ENCODE results near the gene IGFBPL1. TPM values are rescaled to one million over a fixed set of nuclear protein-coding genes. Genes with fewer than 3 reads are reported as not detected.
"Not testable (repeated sequence)": the region's sequence is repeated elsewhere in the genome, so short reads cannot be mapped to it uniquely, and the experiment has no call there.

IGFBPL1 gene
- total and polyA plus RNA-seq, 8 donors = 1.2 to 5.9 (median 1.6) TPM

- H3K36me3 ChIP-seq = peaks cover 0 to 11% of the 10 kb centered on the region in 2 donors
- TF ChIP-seq, protein P1, sequence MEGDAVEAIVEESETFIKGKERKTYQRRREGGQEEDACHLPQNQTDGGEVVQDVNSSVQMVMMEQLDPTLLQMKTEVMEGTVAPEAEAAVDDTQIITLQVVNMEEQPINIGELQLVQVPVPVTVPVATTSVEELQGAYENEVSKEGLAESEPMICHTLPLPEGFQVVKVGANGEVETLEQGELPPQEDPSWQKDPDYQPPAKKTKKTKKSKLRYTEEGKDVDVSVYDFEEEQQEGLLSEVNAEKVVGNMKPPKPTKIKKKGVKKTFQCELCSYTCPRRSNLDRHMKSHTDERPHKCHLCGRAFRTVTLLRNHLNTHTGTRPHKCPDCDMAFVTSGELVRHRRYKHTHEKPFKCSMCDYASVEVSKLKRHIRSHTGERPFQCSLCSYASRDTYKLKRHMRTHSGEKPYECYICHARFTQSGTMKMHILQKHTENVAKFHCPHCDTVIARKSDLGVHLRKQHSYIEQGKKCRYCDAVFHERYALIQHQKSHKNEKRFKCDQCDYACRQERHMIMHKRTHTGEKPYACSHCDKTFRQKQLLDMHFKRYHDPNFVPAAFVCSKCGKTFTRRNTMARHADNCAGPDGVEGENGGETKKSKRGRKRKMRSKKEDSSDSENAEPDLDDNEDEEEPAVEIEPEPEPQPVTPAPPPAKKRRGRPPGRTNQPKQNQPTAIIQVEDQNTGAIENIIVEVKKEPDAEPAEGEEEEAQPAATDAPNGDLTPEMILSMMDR (IDR thresholded peaks at IDR 0.05) = no peak
- no peak overlapping the region for H3K27ac ChIP-seq
- H3K27me3 ChIP-seq = peaks cover 0 to 33% of the 10 kb centered on the region in 2 donors
- H3K9me3 ChIP-seq = no peaks in the 10 kb centered on the region
- ATAC-seq = no peak
- peaks cover 0 to 4% of the 10 kb centered on the region in 2 donors for H3K4me1 ChIP-seq
- DNase-seq = no peak
- no peak overlapping the region for H3K4me3 ChIP-seq
- intact Hi-C loops (cut with DNase I) = no loop called here
Observed at GRCh38 chr9:38401994-38402393, 22.3 kb downstream of the IGFBPL1 start.

DNA sequence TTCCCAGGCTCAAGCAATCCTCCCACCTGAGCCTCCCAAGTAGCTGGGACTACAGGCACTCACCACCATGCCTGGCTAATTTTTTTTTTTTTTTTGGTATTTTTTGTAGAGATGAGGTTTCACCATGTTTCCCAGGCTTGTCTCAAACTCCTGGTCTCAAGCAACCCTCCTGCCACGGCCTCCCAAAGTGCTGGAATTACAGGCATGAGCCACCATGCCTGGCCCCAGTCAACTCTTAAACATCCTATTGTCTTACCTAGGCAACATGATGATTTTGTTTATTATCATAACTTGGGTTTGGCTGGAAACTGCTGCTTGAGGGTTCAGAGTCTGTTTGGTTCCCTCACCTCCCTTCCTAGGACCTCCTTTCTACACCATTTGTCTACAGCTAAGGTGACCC lies 25.1 kb downstream of the IGFBPL1 start:
- ATAC-seq; intact Hi-C loops (cut with DNase I); DNase-seq: not testable (repeated sequence)

GRCh38 chr9:38396371-38396671 lies 27.9 kb downstream of the IGFBPL1 start:
- no peak for ATAC-seq
- Histone ChIP-seq H3K36me3 (peaks cover 0 to 26% of the 10 kb centered on the region in 2 donors), H3K4me1 (peaks cover 0 to 16% of the 10 kb centered on the region in 2 donors), H3K27ac (no peak overlapping the region), H3K27me3 (no peaks in the 10 kb centered on the region), H3K9me3 (no peaks in the 10 kb centered on the region), H3K4me3 (no peak overlapping the region)
- DNase-seq = no peak
- intact Hi-C loops (cut with DNase I) = no loop called here
- TF ChIP-seq, protein P1 (IDR thresholded peaks at IDR 0.05) = no peak

More for the DNA sequence above, 25.1 kb downstream of the IGFBPL1 start:
- not testable (repeated sequence) for H3K27ac ChIP-seq, H3K27me3 ChIP-seq, H3K4me1 ChIP-seq, H3K9me3 ChIP-seq, H3K4me3 ChIP-seq
- H3K36me3 ChIP-seq = peaks cover 0 to 26% of the 10 kb centered on the region in 2 donors

- ATAC-seq = no peak
- Histone ChIP-seq H3K4me1 (peaks cover 0 to 16% of the 10 kb centered on the region in 2 donors), H3K4me3 (no peak overlapping the region), H3K9me3 (no peaks in the 10 kb centered on the region), H3K27ac (no peak overlapping the region), H3K36me3 (peaks cover 0 to 26% of the 10 kb centered on the region in 2 donors), H3K27me3 (no peaks in the 10 kb centered on the region)
- DNase-seq = no peak
- TF ChIP-seq, protein P1 (IDR thresholded peaks at IDR 0.05) = no peak
- intact Hi-C loops (cut with DNase I) = no loop called here
Observed at GRCh38 chr9:38395653-38396370, 28.4 kb downstream of the IGFBPL1 start.

DNA sequence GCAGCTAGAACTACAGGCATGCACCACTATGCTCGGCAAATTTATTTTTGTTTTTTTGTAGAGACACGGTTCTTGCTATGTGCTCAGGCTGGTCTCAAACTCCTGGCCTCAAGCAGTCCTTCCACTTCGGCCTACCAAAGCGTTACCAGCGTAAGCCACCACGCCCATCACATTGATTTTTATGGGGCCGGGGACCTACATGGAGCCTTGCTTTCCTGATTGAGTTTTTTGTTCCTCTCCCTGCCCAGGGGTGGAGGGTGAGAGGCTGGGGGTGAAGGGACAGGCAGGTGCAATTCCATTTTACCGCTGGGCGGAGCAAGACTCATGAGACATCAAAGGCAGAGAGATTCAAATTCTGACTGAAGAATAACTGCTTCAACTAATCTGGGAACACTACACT lies 29.8 kb downstream of the IGFBPL1 start:
- intact Hi-C loops (cut with DNase I) = no loop called here
- H3K27ac ChIP-seq = no peak overlapping the region
- no peak overlapping the region for H3K4me3 ChIP-seq
- H3K4me1 ChIP-seq = peaks cover 0 to 12% of the 10 kb centered on the region in 2 donors
- DNase-seq = no peak
- peaks cover 0 to 26% of the 10 kb centered on the region in 2 donors for H3K36me3 ChIP-seq
- ATAC-seq = no peak
- no peaks in the 10 kb centered on the region for H3K27me3 ChIP-seq
- no peaks in the 10 kb centered on the region for H3K9me3 ChIP-seq
- TF ChIP-seq, protein P1 (IDR thresholded peaks at IDR 0.05) = no peak
